Upper lobe of right lung (tissue), 1 donor: ENCODE measurements around the gene AUNIP. TPM values are rescaled to one million over a fixed set of nuclear protein-coding genes. Genes with fewer than 3 reads are reported as not detected.

Experiments
- ATAC-seq: fragments of 200-7000 bp; cut with Tn5 transposase; one replicate; pipeline ENCODE4 v1.9.1; 2020; ENCODE audit warnings: mild to moderate bottlenecking, moderate library complexity
- DNase-seq: peaks from one replicate; pipeline ENCODE4 v3.0.0-alpha.2; 2020
- H3K27ac ChIP-seq: fragments of 200-600 bp; one replicate; pipeline ENCODE4 v1.8.0; 2022
- H3K27me3 ChIP-seq: fragments of 200-600 bp; one replicate; pipeline ENCODE4 v1.8.0; 2022; ENCODE audit warnings: mild to moderate bottlenecking
- H3K36me3 ChIP-seq: fragments of 200-600 bp; one replicate; pipeline ENCODE4 v1.8.0; 2022
- H3K4me1 ChIP-seq: fragments of 200-600 bp; one replicate; pipeline ENCODE4 v1.8.0; 2022
- H3K4me3 ChIP-seq: fragments of 200-600 bp; one replicate; pipeline ENCODE4 v1.8.0; 2022; ENCODE audit warnings: mild to moderate bottlenecking
- H3K9me3 ChIP-seq: fragments of 200-600 bp; one replicate; pipeline ENCODE4 v1.8.0; 2022
- CTCF ChIP-seq: fragments of 200-600 bp; IDR thresholded peaks from one replicate; pipeline ENCODE4 v1.8.0; 2022; ENCODE audit warnings: antibody characterized with exemption
- intact Hi-C: fragments of 100-400 bp; cut with DNase I; formaldehyde crosslinking; loops from one replicate; pipeline ENCODE4 v1.11.0; 2022
- total RNA-seq: library from RNA; stranded (reverse); fragmentation: NEBNext Ultra II Directional; extraction: Animal tissue kit (Norgen Biotek cat#: 25700); gene quantifications from one replicate; pipeline ENCODE4 v1.2.1, GENCODE V29; 2021
- donor health status: DM: no; HTN: yes; CAD: no; lungs with severe emphysema.

Gene AUNIP
- total RNA-seq, 1 donor from 2014 or later: not detected

- TF ChIP-seq CTCF: no peak
- H3K36me3 ChIP-seq: no peaks in the 10 kb centered on the region
- no peak overlapping the region for H3K4me3 ChIP-seq
- H3K27me3 ChIP-seq: no peaks in the 10 kb centered on the region
- H3K9me3 ChIP-seq: no peaks in the 10 kb centered on the region
- no peak overlapping the region for H3K27ac ChIP-seq
- H3K4me1 ChIP-seq: peaks cover 15% of the 10 kb centered on the region
- DNase-seq (no peak), ATAC-seq (no peak)
- intact Hi-C loops: no loop called here
Measured at GRCh38 chr1:25877155-25877554, 17.9 kb upstream of the AUNIP start.

DNA sequence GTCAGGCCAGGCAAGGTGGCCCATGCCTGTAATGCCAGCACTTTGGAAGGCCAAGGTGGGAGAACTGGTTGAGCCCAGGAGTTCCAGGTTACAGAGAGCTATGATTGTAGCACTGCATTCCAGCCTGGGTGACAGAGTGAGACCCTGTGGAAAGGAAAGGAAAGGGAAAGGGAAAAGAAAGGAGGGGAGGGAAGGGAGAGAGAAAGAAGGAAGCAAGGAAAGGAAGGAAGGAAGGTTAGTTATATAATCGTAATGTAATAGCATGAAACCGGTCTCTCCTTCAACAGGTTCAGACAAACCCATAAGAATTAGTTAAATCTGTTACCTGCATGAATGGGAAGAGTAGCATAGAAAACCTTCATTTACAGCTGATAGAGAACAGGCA is 17.4 kb upstream of the AUNIP start:
- TF ChIP-seq CTCF: no peak
- peaks cover 19% of the 10 kb centered on the region for H3K4me1 ChIP-seq
- no peak overlapping the region for H3K4me3 ChIP-seq
- H3K27ac ChIP-seq: peak overlapping the region; percentile 83
- no peaks in the 10 kb centered on the region for H3K27me3 ChIP-seq
- H3K36me3 ChIP-seq: no peaks in the 10 kb centered on the region
- ATAC-seq: no peak
- no peak for DNase-seq
- intact Hi-C loops: no loop called here
- no peaks in the 10 kb centered on the region for H3K9me3 ChIP-seq

DNA sequence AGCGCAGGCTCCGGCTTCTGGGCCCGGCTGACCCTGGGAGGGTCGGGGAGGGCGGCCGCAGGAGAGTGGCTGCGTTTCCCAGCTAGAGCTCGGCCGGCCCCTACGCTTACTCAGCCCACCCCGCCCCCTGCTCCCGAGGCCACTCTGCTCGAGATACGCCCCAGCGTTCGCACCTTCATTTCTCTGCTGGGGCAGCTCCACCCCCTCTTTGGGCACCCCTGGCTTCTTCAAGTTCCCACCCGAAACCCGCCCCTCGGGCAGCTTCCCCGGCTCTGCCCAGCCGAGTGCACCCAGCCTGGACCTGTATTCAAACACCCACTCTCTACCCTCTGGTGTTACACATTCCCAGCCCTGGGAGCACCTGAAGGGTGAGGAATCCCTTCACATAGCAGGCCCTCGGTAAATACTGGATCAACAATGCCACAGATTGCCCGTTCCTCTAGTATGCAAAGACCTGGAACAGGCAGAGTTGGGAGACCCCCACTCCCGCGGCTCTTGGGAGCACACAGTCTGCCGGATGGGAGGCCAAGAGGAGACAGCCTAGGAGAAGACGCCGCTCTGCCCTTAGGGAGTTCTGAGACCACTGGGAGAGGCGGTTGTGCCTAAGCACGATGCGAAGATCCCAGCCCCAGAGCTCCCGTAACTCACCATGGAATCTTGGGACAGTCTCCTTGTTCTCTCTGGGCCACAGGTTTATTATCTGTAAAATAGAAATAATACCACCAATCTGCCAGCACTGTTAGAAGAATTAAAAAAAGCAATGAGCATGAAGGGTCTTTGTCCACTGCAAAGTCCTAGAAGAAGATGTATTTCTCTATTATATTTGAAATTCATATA is 16.8 kb upstream of the AUNIP start:
- ATAC-seq: peak; percentile 66
- TF ChIP-seq CTCF: no peak
- Histone ChIP-seq H3K4me3 (peak overlapping the region; percentile 69), H3K36me3 (no peaks in the 10 kb centered on the region), H3K27me3 (no peaks in the 10 kb centered on the region), H3K27ac (peak overlapping the region; percentile 83), H3K9me3 (no peaks in the 10 kb centered on the region), H3K4me1 (peaks cover 25% of the 10 kb centered on the region)
- DNase-seq: peak; percentile 80
- intact Hi-C loops: no loop called here

DNA sequence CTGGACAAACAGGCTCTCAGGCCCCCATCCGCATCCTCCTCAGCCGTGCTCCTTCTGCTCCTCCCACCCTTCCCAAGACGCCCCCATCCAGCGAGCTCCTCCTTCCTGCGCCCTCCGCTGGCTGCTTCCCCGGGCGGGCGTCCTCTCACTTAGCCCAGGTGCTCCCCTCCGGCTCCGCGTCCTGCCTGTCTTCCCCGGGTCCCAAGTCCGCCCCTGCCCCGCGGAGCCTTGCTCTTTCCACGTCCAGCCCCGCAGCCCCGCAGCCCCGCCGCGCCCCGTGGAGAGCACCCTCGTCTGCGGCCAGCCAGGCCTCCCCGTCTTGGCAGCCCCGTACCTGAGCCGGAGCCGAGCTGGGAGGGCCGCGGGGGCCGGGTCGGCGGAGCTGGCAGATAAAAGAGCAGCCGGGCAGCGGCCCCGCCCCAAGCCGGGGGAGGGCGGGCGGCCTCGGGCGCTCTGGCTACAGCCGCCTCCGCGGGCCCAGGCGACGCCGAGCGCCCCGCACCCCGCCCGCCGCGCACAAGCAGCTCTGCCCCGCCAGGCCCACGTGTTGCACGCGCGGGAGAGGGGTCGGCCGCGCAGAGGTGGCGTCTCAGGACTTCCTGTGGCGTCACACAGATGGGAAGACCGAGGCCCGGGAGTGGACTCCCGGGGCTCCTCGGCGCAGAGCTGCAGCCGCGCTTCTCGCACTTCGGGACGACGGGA is 16.0 kb upstream of the AUNIP start, which contains the start of gene PAQR7:
Gene PAQR7 (minus strand): TSS at position 555 of the 702 bp plus-strand sequence. CDS start 11,869 bp downstream, outside the sequence.
- Histone ChIP-seq H3K27me3 (no peaks in the 10 kb centered on the region), H3K9me3 (no peaks in the 10 kb centered on the region), H3K36me3 (no peaks in the 10 kb centered on the region), H3K27ac (peak within 1 kb of the TSS; percentile 83), H3K4me3 (peak within 1 kb of the TSS; percentile 69), H3K4me1 (peaks cover 28% of the 10 kb centered on the region)
- no peak for TF ChIP-seq CTCF
- intact Hi-C loops: no loop called here
- ATAC-seq (peak; percentile 91), DNase-seq (peak; percentile 90)

- Histone ChIP-seq H3K27ac (peak overlapping the region; percentile 83), H3K4me3 (peak overlapping the region; percentile 69), H3K27me3 (no peaks in the 10 kb centered on the region), H3K9me3 (no peaks in the 10 kb centered on the region), H3K4me1 (peaks cover 28% of the 10 kb centered on the region), H3K36me3 (no peaks in the 10 kb centered on the region)
- DNase-seq (no peak), ATAC-seq (no peak)
- intact Hi-C loops: no loop called here
- no peak for TF ChIP-seq CTCF
Measured at GRCh38 chr1:25874635-25875153, 15.4 kb upstream of the AUNIP start.
